WTC11 (cell line): ENCODE data around the gene CMTR1.

ENCODE experiments used
- GABPB1 ChIP-seq: sonication (generic); formaldehyde crosslinking; IDR thresholded peaks from 2 replicates; pipeline ENCODE4 v1.8.1; 2023; ENCODE audit warnings: mild to moderate bottlenecking, missing genetic modification reagents
- NFE2L1 ChIP-seq: sonication (generic); formaldehyde crosslinking; IDR thresholded peaks from 2 replicates; pipeline ENCODE4 v1.8.1; 2023; ENCODE audit warnings: missing genetic modification reagents
- ZNF219 ChIP-seq: sonication (generic); formaldehyde crosslinking; IDR thresholded peaks from 2 replicates; pipeline ENCODE4 v1.8.0; 2023; ENCODE audit warnings: missing genetic modification reagents, mild to moderate bottlenecking, borderline replicate concordance
- TF ChIP-seq, protein P1 (sequence below): fragments of 200-600 bp; IDR thresholded peaks from 2 replicates; pipeline ENCODE4 v1.8.0; 2022; ENCODE audit warnings: antibody characterized with exemption
- TF ChIP-seq, protein P2 (sequence below): sonication (generic); formaldehyde crosslinking; conservative IDR thresholded peaks from 2 replicates; pipeline ENCODE4 v1.8.1; 2023; ENCODE audit warnings: mild to moderate bottlenecking, low read depth, missing genetic modification reagents, moderate library complexity
- TF ChIP-seq, protein P3 (sequence below): sonication (generic); formaldehyde crosslinking; IDR thresholded peaks from 2 replicates; pipeline ENCODE4 v1.8.1; 2022; ENCODE audit warnings: mild to moderate bottlenecking, moderate library complexity, missing genetic modification reagents
- TF ChIP-seq, protein P4 (sequence below): fragments of 250-450 bp; sonication (Bioruptor Pico); conservative IDR thresholded peaks from 2 replicates; pipeline ENCODE4 v1.9.0; 2021; ENCODE audit warnings: mild to moderate bottlenecking
- TF ChIP-seq, protein P5 (sequence below): sonication (generic); formaldehyde crosslinking; IDR thresholded peaks from 2 replicates; pipeline ENCODE4 v1.8.0; 2022; ENCODE audit warnings: mild to moderate bottlenecking, missing genetic modification reagents
- TF ChIP-seq, protein P6 (sequence below): sonication (generic); formaldehyde crosslinking; IDR thresholded peaks from 2 replicates; pipeline ENCODE4 v1.8.1; 2022; ENCODE audit warnings: low read depth, missing genetic modification reagents, borderline replicate concordance
- TF ChIP-seq, protein P7 (sequence below): sonication (generic); formaldehyde crosslinking; IDR thresholded peaks from 2 replicates; pipeline ENCODE4 v1.8.1; 2023; ENCODE audit warnings: mild to moderate bottlenecking, missing genetic modification reagents

DNA sequence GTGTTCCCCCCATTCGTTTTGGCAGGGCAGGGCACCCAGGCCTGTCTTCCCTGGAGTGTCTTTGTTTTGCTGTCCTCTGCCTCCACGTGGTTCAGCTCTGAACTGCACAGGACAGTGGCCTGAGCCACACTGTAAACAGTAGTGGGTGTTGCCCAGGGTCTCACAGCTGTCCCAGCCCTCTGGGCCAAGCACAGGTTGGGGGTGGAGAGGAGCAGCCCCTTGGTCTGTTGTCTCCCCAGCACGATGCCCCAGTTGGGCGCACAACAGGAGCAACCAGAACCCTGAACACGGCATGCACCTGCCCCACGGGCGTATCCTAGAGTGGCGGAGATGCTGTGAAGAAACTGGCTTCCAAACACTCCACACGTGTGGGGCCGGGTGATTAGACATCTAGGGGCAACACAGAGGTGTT lies 52.3 kb downstream of the CMTR1 start:
- TF ChIP-seq, protein P1, sequence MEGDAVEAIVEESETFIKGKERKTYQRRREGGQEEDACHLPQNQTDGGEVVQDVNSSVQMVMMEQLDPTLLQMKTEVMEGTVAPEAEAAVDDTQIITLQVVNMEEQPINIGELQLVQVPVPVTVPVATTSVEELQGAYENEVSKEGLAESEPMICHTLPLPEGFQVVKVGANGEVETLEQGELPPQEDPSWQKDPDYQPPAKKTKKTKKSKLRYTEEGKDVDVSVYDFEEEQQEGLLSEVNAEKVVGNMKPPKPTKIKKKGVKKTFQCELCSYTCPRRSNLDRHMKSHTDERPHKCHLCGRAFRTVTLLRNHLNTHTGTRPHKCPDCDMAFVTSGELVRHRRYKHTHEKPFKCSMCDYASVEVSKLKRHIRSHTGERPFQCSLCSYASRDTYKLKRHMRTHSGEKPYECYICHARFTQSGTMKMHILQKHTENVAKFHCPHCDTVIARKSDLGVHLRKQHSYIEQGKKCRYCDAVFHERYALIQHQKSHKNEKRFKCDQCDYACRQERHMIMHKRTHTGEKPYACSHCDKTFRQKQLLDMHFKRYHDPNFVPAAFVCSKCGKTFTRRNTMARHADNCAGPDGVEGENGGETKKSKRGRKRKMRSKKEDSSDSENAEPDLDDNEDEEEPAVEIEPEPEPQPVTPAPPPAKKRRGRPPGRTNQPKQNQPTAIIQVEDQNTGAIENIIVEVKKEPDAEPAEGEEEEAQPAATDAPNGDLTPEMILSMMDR = no peak
- TF ChIP-seq GABPB1 (no peak), ZNF219 (CRISPR knock-in tag) (no peak), NFE2L1 (no peak)
- TF ChIP-seq, protein P2, sequence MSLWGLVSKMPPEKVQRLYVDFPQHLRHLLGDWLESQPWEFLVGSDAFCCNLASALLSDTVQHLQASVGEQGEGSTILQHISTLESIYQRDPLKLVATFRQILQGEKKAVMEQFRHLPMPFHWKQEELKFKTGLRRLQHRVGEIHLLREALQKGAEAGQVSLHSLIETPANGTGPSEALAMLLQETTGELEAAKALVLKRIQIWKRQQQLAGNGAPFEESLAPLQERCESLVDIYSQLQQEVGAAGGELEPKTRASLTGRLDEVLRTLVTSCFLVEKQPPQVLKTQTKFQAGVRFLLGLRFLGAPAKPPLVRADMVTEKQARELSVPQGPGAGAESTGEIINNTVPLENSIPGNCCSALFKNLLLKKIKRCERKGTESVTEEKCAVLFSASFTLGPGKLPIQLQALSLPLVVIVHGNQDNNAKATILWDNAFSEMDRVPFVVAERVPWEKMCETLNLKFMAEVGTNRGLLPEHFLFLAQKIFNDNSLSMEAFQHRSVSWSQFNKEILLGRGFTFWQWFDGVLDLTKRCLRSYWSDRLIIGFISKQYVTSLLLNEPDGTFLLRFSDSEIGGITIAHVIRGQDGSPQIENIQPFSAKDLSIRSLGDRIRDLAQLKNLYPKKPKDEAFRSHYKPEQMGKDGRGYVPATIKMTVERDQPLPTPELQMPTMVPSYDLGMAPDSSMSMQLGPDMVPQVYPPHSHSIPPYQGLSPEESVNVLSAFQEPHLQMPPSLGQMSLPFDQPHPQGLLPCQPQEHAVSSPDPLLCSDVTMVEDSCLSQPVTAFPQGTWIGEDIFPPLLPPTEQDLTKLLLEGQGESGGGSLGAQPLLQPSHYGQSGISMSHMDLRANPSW (CRISPR knock-in tag) = no peak
- TF ChIP-seq, protein P3, sequence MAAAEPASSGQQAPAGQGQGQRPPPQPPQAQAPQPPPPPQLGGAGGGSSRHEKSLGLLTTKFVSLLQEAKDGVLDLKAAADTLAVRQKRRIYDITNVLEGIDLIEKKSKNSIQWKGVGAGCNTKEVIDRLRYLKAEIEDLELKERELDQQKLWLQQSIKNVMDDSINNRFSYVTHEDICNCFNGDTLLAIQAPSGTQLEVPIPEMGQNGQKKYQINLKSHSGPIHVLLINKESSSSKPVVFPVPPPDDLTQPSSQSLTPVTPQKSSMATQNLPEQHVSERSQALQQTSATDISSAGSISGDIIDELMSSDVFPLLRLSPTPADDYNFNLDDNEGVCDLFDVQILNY = no peak
- TF ChIP-seq, protein P4, sequence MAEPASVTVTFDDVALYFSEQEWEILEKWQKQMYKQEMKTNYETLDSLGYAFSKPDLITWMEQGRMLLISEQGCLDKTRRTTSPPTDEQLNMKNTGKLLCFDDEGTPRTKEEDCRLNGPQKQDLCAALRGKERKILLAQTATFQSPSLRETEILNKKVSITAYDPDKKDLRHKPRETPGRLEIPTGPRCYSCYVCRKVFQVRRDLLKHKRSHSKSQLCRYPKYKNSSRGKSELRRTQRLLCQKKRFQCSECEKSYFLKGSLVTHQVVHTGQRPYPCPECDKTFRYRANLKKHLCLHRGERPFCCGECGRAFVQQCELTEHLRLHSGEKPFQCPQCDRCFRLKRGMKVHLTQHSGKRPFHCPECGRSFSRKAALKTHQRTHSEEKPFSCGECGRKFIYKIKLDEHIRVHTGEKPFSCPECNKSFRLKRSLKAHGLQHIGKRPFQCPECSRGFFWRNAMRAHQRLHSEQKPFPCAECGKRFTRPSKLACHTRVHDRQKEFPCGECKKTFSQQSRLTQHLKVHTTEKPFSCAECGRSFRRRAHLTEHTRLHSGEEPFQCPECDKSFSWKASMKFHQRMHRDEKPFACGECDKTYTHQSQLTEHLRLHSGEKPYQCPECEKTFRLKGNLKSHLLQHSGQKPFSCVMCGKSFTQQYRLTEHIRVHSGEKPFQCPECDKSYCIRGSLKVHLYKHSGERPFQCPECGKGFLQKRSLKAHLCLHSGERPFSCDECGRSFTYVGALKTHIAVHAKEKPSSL (CRISPR knock-in tag) = no peak
- TF ChIP-seq, protein P5, sequence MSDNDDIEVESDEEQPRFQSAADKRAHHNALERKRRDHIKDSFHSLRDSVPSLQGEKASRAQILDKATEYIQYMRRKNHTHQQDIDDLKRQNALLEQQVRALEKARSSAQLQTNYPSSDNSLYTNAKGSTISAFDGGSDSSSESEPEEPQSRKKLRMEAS (CRISPR knock-in tag) = no peak
- TF ChIP-seq, protein P6, sequence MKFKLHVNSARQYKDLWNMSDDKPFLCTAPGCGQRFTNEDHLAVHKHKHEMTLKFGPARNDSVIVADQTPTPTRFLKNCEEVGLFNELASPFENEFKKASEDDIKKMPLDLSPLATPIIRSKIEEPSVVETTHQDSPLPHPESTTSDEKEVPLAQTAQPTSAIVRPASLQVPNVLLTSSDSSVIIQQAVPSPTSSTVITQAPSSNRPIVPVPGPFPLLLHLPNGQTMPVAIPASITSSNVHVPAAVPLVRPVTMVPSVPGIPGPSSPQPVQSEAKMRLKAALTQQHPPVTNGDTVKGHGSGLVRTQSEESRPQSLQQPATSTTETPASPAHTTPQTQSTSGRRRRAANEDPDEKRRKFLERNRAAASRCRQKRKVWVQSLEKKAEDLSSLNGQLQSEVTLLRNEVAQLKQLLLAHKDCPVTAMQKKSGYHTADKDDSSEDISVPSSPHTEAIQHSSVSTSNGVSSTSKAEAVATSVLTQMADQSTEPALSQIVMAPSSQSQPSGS (CRISPR knock-in tag) = no peak
- TF ChIP-seq, protein P7, sequence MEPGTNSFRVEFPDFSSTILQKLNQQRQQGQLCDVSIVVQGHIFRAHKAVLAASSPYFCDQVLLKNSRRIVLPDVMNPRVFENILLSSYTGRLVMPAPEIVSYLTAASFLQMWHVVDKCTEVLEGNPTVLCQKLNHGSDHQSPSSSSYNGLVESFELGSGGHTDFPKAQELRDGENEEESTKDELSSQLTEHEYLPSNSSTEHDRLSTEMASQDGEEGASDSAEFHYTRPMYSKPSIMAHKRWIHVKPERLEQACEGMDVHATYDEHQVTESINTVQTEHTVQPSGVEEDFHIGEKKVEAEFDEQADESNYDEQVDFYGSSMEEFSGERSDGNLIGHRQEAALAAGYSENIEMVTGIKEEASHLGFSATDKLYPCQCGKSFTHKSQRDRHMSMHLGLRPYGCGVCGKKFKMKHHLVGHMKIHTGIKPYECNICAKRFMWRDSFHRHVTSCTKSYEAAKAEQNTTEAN (CRISPR knock-in tag) = no peak
